Lower leg skin (tissue), 3 donors: ENCODE results near the gene RND2.

Source experiments
- POLR2A ChIP-seq, 2 donors: fragments of 450-650 bp; IDR thresholded peaks; one replicate each; pipeline ENCODE4 v1.6.1; 2016 to 2017; ENCODE audit warnings: antibody characterized with exemption in 2 of 2, mild to moderate bottlenecking in 1 of 2, moderate library complexity in 1 of 2
- TF ChIP-seq, protein P1 (sequence below), 3 donors: fragments of 450-650 bp; IDR thresholded peaks; one replicate each; pipeline ENCODE4 v1.5.1; 2016; ENCODE audit warnings: antibody characterized with exemption in 3 of 3, mild to moderate bottlenecking in 3 of 3, moderate library complexity in 2 of 3

DNA sequence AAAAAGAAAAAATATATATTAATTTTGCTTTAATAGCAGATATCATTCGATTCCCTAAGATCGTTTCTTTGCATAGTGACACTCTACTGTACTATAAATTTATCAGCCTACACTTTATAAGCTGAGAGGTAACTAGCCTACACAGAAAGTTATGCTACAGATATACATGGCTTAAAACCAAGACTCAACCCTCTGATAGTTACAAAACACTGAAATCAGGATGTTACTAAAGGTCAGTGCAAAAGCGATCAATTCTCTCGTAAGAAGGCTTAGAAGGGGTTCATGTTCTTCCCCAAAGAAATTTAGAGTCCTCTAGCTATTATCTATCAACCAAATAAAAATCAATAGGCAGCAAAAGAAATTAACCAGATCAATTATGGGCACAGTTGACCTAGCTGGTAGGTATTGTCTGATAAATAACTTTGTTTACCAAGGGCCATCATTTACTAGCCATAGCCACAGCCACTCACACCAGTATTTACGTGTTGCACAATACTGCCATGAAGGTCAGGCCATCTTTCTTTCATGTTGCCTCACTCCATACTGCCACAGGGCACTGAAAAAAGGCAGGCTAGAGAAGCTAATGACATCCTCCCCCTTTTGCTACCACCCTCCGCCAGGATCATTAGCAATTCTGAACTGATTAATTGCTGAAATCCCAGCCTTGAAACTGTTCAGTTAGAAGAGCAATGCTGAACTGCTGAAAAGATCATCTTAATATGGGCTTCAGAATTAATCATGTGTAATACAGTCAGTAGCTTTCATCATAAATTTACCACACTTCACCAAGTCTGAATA lies 43.7 kb downstream of the RND2 start:
- TF ChIP-seq, protein P1, sequence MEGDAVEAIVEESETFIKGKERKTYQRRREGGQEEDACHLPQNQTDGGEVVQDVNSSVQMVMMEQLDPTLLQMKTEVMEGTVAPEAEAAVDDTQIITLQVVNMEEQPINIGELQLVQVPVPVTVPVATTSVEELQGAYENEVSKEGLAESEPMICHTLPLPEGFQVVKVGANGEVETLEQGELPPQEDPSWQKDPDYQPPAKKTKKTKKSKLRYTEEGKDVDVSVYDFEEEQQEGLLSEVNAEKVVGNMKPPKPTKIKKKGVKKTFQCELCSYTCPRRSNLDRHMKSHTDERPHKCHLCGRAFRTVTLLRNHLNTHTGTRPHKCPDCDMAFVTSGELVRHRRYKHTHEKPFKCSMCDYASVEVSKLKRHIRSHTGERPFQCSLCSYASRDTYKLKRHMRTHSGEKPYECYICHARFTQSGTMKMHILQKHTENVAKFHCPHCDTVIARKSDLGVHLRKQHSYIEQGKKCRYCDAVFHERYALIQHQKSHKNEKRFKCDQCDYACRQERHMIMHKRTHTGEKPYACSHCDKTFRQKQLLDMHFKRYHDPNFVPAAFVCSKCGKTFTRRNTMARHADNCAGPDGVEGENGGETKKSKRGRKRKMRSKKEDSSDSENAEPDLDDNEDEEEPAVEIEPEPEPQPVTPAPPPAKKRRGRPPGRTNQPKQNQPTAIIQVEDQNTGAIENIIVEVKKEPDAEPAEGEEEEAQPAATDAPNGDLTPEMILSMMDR (IDR thresholded peaks at IDR 0.05): no peak
- TF ChIP-seq POLR2A (IDR thresholded peaks at IDR 0.05): no peak
